ENCODE measurements around the gene SUSD1. TPM values are rescaled to one million over a fixed set of nuclear protein-coding genes. Genes with fewer than 3 reads are reported as not detected.
A peak's percentile ranks its signal among the peaks of the same experiment; 100 is the strongest.

Gene SUSD1
- polyA plus RNA-seq, 1 of the 3 experiments (the other 2 are of a cell fraction) = 8.2 TPM

DNA sequence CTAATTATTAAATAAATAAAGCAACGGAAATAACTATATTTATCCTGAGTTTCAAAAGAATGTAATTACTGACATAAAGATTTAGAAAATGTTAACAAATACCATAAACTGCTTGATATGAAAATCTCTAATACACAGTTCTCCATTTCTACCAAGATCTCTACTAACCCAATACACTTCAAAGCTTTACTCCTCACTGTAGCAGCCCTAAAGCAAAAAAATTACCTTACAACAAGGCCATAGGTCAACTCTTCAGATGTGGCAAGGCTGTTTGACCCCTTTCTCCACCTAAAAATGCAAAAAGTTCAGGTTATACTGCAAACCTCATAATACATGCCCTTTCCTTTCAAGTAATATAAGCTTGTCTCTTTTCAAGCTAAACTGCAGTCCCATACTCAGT, 181.8 kb downstream of the SUSD1 start:
- ChIA-PET POLR2A (no interaction called here), CTCF (no interaction called here)
- TF ChIP-seq, protein P1, sequence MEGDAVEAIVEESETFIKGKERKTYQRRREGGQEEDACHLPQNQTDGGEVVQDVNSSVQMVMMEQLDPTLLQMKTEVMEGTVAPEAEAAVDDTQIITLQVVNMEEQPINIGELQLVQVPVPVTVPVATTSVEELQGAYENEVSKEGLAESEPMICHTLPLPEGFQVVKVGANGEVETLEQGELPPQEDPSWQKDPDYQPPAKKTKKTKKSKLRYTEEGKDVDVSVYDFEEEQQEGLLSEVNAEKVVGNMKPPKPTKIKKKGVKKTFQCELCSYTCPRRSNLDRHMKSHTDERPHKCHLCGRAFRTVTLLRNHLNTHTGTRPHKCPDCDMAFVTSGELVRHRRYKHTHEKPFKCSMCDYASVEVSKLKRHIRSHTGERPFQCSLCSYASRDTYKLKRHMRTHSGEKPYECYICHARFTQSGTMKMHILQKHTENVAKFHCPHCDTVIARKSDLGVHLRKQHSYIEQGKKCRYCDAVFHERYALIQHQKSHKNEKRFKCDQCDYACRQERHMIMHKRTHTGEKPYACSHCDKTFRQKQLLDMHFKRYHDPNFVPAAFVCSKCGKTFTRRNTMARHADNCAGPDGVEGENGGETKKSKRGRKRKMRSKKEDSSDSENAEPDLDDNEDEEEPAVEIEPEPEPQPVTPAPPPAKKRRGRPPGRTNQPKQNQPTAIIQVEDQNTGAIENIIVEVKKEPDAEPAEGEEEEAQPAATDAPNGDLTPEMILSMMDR (IDR thresholded peaks at IDR 0.05) = no peak
- no peak for TF ChIP-seq ELF1 (IDR thresholded peaks at IDR 0.05)
- no peak for TF ChIP-seq FOSL2 (IDR thresholded peaks at IDR 0.05; ENCODE audit: borderline replicate concordance, low read depth)
- TF ChIP-seq EP300 (IDR thresholded peaks at IDR 0.05; ENCODE audit: borderline replicate concordance in 1 of 2, low read depth in 1 of 2, low read length in 1 of 2) = no peak
- no peak for TF ChIP-seq SIN3A (IDR thresholded peaks at IDR 0.05; ENCODE audit: borderline replicate concordance, low read depth, low read length)
- TF ChIP-seq FOXJ3 (CRISPR knock-in tag; IDR thresholded peaks at IDR 0.05) = no peak
- TF ChIP-seq MEF2A (IDR thresholded peaks at IDR 0.05; ENCODE audit: borderline replicate concordance, low read depth) = no peak
- TF ChIP-seq, protein P2, sequence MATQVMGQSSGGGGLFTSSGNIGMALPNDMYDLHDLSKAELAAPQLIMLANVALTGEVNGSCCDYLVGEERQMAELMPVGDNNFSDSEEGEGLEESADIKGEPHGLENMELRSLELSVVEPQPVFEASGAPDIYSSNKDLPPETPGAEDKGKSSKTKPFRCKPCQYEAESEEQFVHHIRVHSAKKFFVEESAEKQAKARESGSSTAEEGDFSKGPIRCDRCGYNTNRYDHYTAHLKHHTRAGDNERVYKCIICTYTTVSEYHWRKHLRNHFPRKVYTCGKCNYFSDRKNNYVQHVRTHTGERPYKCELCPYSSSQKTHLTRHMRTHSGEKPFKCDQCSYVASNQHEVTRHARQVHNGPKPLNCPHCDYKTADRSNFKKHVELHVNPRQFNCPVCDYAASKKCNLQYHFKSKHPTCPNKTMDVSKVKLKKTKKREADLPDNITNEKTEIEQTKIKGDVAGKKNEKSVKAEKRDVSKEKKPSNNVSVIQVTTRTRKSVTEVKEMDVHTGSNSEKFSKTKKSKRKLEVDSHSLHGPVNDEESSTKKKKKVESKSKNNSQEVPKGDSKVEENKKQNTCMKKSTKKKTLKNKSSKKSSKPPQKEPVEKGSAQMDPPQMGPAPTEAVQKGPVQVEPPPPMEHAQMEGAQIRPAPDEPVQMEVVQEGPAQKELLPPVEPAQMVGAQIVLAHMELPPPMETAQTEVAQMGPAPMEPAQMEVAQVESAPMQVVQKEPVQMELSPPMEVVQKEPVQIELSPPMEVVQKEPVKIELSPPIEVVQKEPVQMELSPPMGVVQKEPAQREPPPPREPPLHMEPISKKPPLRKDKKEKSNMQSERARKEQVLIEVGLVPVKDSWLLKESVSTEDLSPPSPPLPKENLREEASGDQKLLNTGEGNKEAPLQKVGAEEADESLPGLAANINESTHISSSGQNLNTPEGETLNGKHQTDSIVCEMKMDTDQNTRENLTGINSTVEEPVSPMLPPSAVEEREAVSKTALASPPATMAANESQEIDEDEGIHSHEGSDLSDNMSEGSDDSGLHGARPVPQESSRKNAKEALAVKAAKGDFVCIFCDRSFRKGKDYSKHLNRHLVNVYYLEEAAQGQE (IDR thresholded peaks at IDR 0.05; ENCODE audit: low read depth, low read length) = no peak
- no peaks in the 10 kb centered on the region for H3K79me2 ChIP-seq (ENCODE audit: insufficient read depth)
- H3K27ac ChIP-seq (ENCODE audit: low read depth in 2 of 2, low read length in 1 of 2) = no peak overlapping the region; a peak in 1 of 4 replicates
- H3K4me2 ChIP-seq = no peak overlapping the region
- WGBS (ENCODE audit: low lambda C conversion rate) = 46% methylated on average over 1 of the region's 1 CpG
- no peaks in the 10 kb centered on the region for H4K20me1 ChIP-seq (ENCODE audit: insufficient read depth)
- DNase-seq = no peak
- H3K9ac ChIP-seq = no peak overlapping the region
- no peaks in the 10 kb centered on the region for H3K4me1 ChIP-seq (ENCODE audit: control insufficient read depth in 1 of 2, insufficient read depth in 2 of 2, low read depth in 1 of 2, low read length in 1 of 2)
- no peak overlapping the region for H3K4me3 ChIP-seq (ENCODE audit: low read depth in 2 of 2, low read length in 1 of 2)
- H3K27me3 ChIP-seq (ENCODE audit: insufficient read depth) = no peaks in the 10 kb centered on the region
- H3K36me3 ChIP-seq (replicated peaks in 1 of 2; ENCODE audit: control insufficient read depth in 1 of 2, insufficient read depth in 2 of 2, low read length in 1 of 2) = no peaks in the 10 kb centered on the region
- H3K9me3 ChIP-seq = no peaks in the 10 kb centered on the region; the same call in 1 of the 2 replicates
- H3F3A ChIP-seq (replicated peaks; ENCODE audit: insufficient read depth) = peaks cover 9% of the 10 kb centered on the region
- H3K9me2 ChIP-seq = no peaks in the 10 kb centered on the region
- H2AFZ ChIP-seq (ENCODE audit: low read depth) = peak overlapping the region; percentile 39; the same call in 1 of the 2 replicates

DNA sequence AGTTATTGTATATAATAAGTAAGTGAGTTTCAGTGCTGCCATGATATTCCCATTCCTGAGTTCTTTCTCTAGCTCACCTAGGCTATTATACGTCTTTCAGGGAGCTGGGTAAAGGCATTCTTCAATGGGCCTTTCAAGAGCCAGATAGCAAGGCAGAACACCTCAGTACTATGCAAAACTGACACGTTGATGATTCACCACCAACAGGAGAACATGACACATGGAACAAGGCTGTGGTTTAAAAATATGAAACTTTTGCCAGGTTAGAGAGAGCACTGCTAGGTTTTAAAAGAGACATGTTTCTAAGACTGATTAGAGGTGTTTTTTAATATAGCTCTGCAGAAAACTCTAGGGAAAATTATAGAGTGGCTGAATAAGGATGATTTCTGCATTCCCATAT, 182.6 kb downstream of the SUSD1 start:
- Histone ChIP-seq H3K9me3 (no peaks in the 10 kb centered on the region; the same call in 1 of the 2 replicates), H4K20me1 (ENCODE audit: insufficient read depth) (no peaks in the 10 kb centered on the region), H3K36me3 (replicated peaks in 1 of 2; ENCODE audit: control insufficient read depth in 1 of 2, insufficient read depth in 2 of 2, low read length in 1 of 2) (no peaks in the 10 kb centered on the region), H3K9ac (no peak overlapping the region), H3F3A (replicated peaks; ENCODE audit: insufficient read depth) (peaks cover 9% of the 10 kb centered on the region), H3K4me3 (ENCODE audit: low read depth in 2 of 2, low read length in 1 of 2) (no peak overlapping the region), H3K27me3 (ENCODE audit: insufficient read depth) (no peaks in the 10 kb centered on the region), H3K4me2 (no peak overlapping the region), H2AFZ (ENCODE audit: low read depth) (no peak overlapping the region), H3K79me2 (ENCODE audit: insufficient read depth) (no peaks in the 10 kb centered on the region), H3K4me1 (ENCODE audit: control insufficient read depth in 1 of 2, insufficient read depth in 2 of 2, low read depth in 1 of 2, low read length in 1 of 2) (no peaks in the 10 kb centered on the region), H3K27ac (ENCODE audit: low read depth in 2 of 2, low read length in 1 of 2) (no peak overlapping the region), H3K9me2 (no peaks in the 10 kb centered on the region)
- TF ChIP-seq JUND (IDR thresholded peaks at IDR 0.05) = peak; percentile 58
- no peak for TF ChIP-seq RCOR1 (IDR thresholded peaks at IDR 0.05; ENCODE audit: low read length)
- no peak for TF ChIP-seq TAF1 (IDR thresholded peaks at IDR 0.05; ENCODE audit: borderline replicate concordance, low read depth, low read length)
- no peak for TF ChIP-seq MEF2A (IDR thresholded peaks at IDR 0.05; ENCODE audit: borderline replicate concordance, low read depth)
- no peak for TF ChIP-seq NRF1 (IDR thresholded peaks at IDR 0.05; ENCODE audit: low read depth, low read length)
- TF ChIP-seq, protein P3, sequence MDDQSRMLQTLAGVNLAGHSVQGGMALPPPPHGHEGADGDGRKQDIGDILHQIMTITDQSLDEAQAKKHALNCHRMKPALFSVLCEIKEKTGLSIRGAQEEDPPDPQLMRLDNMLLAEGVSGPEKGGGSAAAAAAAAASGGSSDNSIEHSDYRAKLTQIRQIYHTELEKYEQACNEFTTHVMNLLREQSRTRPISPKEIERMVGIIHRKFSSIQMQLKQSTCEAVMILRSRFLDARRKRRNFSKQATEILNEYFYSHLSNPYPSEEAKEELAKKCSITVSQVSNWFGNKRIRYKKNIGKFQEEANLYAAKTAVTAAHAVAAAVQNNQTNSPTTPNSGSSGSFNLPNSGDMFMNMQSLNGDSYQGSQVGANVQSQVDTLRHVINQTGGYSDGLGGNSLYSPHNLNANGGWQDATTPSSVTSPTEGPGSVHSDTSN (IDR thresholded peaks at IDR 0.05) = peak; percentile 45; the same call in 1 of the 2 replicates
- peak; percentile 83 for TF ChIP-seq FOSL2 (IDR thresholded peaks at IDR 0.05; ENCODE audit: borderline replicate concordance, low read depth)
- no peak for TF ChIP-seq GABPA (IDR thresholded peaks at IDR 0.05; ENCODE audit: low read depth)
- TF ChIP-seq TCF12 (IDR thresholded peaks at IDR 0.05) = peak; percentile 42; the same call in 1 of the 2 replicates
- CTCF ChIA-PET = no interaction called here
- DNase-seq = no peak
- WGBS (ENCODE audit: low lambda C conversion rate) = 37% methylated on average over 2 of the region's 2 CpGs
- POLR2A ChIA-PET = no interaction called here

Measured in SK-N-SH (cell line).